Heart left ventricle (tissue), 13 donors: ENCODE data around the gene PRMT7.

Experiments
- CTCF ChIP-seq, 12 donors: fragments of 200-600 bp; sonication (generic) in 4 of 12; IDR thresholded peaks; one replicate each; pipeline versions ENCODE4 v1.5.0 to v1.8.0; 2018 to 2022; ENCODE audit warnings: antibody characterized with exemption in 12 of 12, mild to moderate bottlenecking in 5 of 12
- POLR2A ChIP-seq, 2 donors: fragments of 450-650 bp; IDR thresholded peaks; one replicate each; pipeline ENCODE4 v1.6.1; 2017; ENCODE audit warnings: antibody characterized with exemption in 2 of 2, mild to moderate bottlenecking in 2 of 2, moderate library complexity in 2 of 2
- donor health status: ischemic (EF 13 %, LVEDD 7.1; RV severe dilation, severe dysfunction).
- donor health status: DM: no; HTN: yes; CAD: no.
- donor health status: DM: no; HTN: no; CAD: no.
- donor health status: ischemic (EF 25% LVEDD 6.9; RV normal size, moderate dysfunction).
- donor health status: ischemic (EF 25% LVEDD 5.7; RV mildly dilated, moderate dysfunction).
- donor health status: ischemic (EF 35%, LVEDD 5.7; RV mildly dilated, moderate dysfunction).
- donor health status: nonischemic (EF 11% LVEDD 7.7; RV severe dilation, severe dysfunction).
- donor health status: DM: yes; HTN: yes; CAD: no.
- donor health status: PGD.
- donor health status: ischemic (EF 29% LVEDD 5.4; RV normal size, mild dysfunction).
- donor health status: nonischemic (EF 23%, LVEDD 6.1; RV moderate dilation, normal function).

GRCh38 chr16:68396481-68396880 is 85.7 kb downstream of the PRMT7 start:
- TF ChIP-seq CTCF (IDR thresholded peaks at IDR 0.05), result peak; percentile 42 to 67 (median 51)
- no peak for TF ChIP-seq POLR2A (IDR thresholded peaks at IDR 0.05)
